K562 (cell line): ENCODE data around the gene ZNF594. TPM values are rescaled to one million over a fixed set of nuclear protein-coding genes. Genes with fewer than 3 reads are reported as not detected.

ENCODE experiments used
- ATAC-seq: fragments of 200-7000 bp; cut with Tn5 transposase; 3 replicates; pipeline ENCODE4 v1.9.1; 2020; ENCODE audit warnings: moderate library complexity
- BruUV-seq: library from RNA; stranded (reverse); fragments of 400-500 nt; replicated peaks from 2 replicates; lab custom pipeline; 2021; lab: Mats Ljungman, UMichigan
- CTCF ChIA-PET: fragments of 300-600 bp; formaldehyde crosslinking; extraction: SDS; loops from one replicate; lab custom pipeline; 2021; ENCODE audit warnings: low intra/inter-chr PET ratio; lab: Yijun Ruan, JAX
- POLR2A ChIA-PET: fragments of 300-600, 350-650 bp; sonication (Branson Sonifier 250); formaldehyde crosslinking; extraction: SDS; loops from one replicate; lab custom pipeline; 2021; ENCODE audit warnings: antibody characterized with exemption, inconsistent platforms; lab: Yijun Ruan, JAX
- DNase-seq, 4 experiments: peaks; one replicate each; pipeline versions ENCODE4 v3.0.0 to v3.0.0-alpha.2; 2011 to 2018; ENCODE audit warnings: low spot score in 3 of 4, mixed read lengths in 3 of 4; ENCODE audit errors: extremely low read depth in 1 of 4
- FAIRE-seq: peaks from 2 replicates; lab custom pipeline; 2011; peaks lifted over from hg19 to GRCh38; lab: Jason Lieb, UNC
- H2AFZ ChIP-seq: 2 replicates; pipeline ENCODE4 v1.6.0; 2011; ENCODE audit warnings: low read depth, low read length, control low read depth, inconsistent platforms
- H3K27ac ChIP-seq: fragments of 200-600 bp; 3 replicates; pipeline ENCODE4 v1.8.0; 2011; ENCODE audit warnings: low read depth, mild to moderate bottlenecking, control low read depth, inconsistent platforms, low read length, moderate library complexity, mixed read lengths; ENCODE audit errors: extremely low read depth
- H3K27me3 ChIP-seq, 2 experiments: fragments of 300-600 bp in 1 of 2; 2 replicates in 1 of 2; 3 replicates in 1 of 2; pipeline versions ENCODE4 v1.6.0 to v1.8.0; 2011; ENCODE audit warnings: inconsistent platforms in 2 of 2, low read length in 2 of 2, mild to moderate bottlenecking in 1 of 2, mixed read lengths in 1 of 2, moderate library complexity in 1 of 2; ENCODE audit not compliant: control insufficient read depth in 2 of 2, insufficient read depth in 2 of 2
- H3K36me3 ChIP-seq: fragments of 300-600 bp; 3 replicates; pipeline ENCODE4 v1.8.0; 2011; ENCODE audit warnings: mild to moderate bottlenecking, low read length, inconsistent platforms; ENCODE audit not compliant: control insufficient read depth, insufficient read depth
- H3K4me1 ChIP-seq, 2 experiments: fragments of 200-600 bp in 1 of 2; replicated peaks in 1 of 2; 2 replicates in 1 of 2; 3 replicates in 1 of 2; pipeline versions ENCODE4 v1.5.1 to v1.8.0; 2011; ENCODE audit warnings: inconsistent platforms in 2 of 2, low read length in 2 of 2, mild to moderate bottlenecking in 1 of 2, mixed read lengths in 1 of 2, moderate library complexity in 1 of 2; ENCODE audit not compliant: control insufficient read depth in 2 of 2, insufficient read depth in 2 of 2
- H3K4me2 ChIP-seq: 2 replicates; pipeline ENCODE4 v1.6.1; 2011; ENCODE audit warnings: low read length, control low read depth, inconsistent platforms, mixed read lengths; ENCODE audit not compliant: insufficient read depth
- H3K4me3 ChIP-seq: fragments of 200-600 bp; sonication (generic), shearing (Covaris generic); 2 replicates; pipeline ENCODE4 v1.5.1; 2016; ENCODE audit warnings: control low read depth, inconsistent platforms
- H3K79me2 ChIP-seq: fragments of 200-600 bp; 3 replicates; pipeline ENCODE4 v1.8.0; 2011; ENCODE audit warnings: low read length, inconsistent platforms; ENCODE audit not compliant: control insufficient read depth, insufficient read depth
- H3K9ac ChIP-seq, 2 experiments: 2 replicates each; pipeline versions ENCODE4 v1.6.0 to v1.6.1; 2011; ENCODE audit warnings: low read depth in 2 of 2, low read length in 2 of 2, control low read depth in 1 of 2, inconsistent platforms in 1 of 2, mild to moderate bottlenecking in 1 of 2, mixed read lengths in 1 of 2; ENCODE audit not compliant: insufficient read depth in 1 of 2
- H3K9me1 ChIP-seq: one replicate; pipeline ENCODE4 v1.6.0; 2011; ENCODE audit warnings: inconsistent platforms, mild to moderate bottlenecking, low read length, moderate library complexity; ENCODE audit not compliant: control insufficient read depth, insufficient read depth
- H3K9me3 ChIP-seq: replicated peaks from 2 replicates; pipeline ENCODE4 v1.5.1; 2011; ENCODE audit warnings: low read depth, low read length, inconsistent platforms; ENCODE audit not compliant: control insufficient read depth, insufficient read depth
- H4K20me1 ChIP-seq: replicated peaks from 2 replicates; pipeline ENCODE4 v1.6.1; 2011; ENCODE audit warnings: low read length, inconsistent platforms, mixed read lengths; ENCODE audit not compliant: control insufficient read depth, insufficient read depth
- CEBPG ChIP-seq, 3 experiments: fragments of 200-800 bp in 1 of 3; sonication (Bioruptor generic) in 1 of 3; sonication (generic) in 1 of 3; formaldehyde crosslinking in 1 of 3; IDR thresholded peaks in 2 of 3; conservative IDR thresholded peaks in 1 of 3; 2 replicates each; pipeline versions ENCODE4 v1.6.1 to v1.8.0; 2016 to 2022; ENCODE audit warnings: missing compliant biosample characterization in 2 of 3, missing genetic modification characterization in 2 of 3, mild to moderate bottlenecking in 1 of 3, missing genetic modification reagents in 1 of 3
- DNMT1 ChIP-seq: fragments of 450-650 bp; IDR thresholded peaks from 2 replicates; pipeline ENCODE4 v1.6.1; 2016; ENCODE audit warnings: antibody characterized with exemption, mild to moderate bottlenecking
- EZH2 ChIP-seq: IDR thresholded peaks from 2 replicates; pipeline ENCODE4 v1.6.1; 2012; ENCODE audit warnings: low read depth, mild to moderate bottlenecking, inconsistent platforms, low read length, borderline replicate concordance
- HCFC1 ChIP-seq: IDR thresholded peaks from 2 replicates; pipeline ENCODE4 v1.6.1; 2012; ENCODE audit warnings: low read depth, low read length, improper control_type of control experiment
- PTTG1 ChIP-seq: fragments of 450-650 bp; IDR thresholded peaks from 2 replicates; pipeline ENCODE4 v1.6.1; 2016; ENCODE audit warnings: low read depth, mild to moderate bottlenecking, missing genetic modification characterization, missing compliant biosample characterization
- RBM25 ChIP-seq: fragments of 200-400 bp; formaldehyde crosslinking; IDR thresholded peaks from 2 replicates; pipeline ENCODE4 v1.6.1; 2018; ENCODE audit warnings: low read length, low read depth, moderate library complexity; ENCODE audit not compliant: severe bottlenecking
- SAFB ChIP-seq: fragments of 200-400 bp; formaldehyde crosslinking; IDR thresholded peaks from 2 replicates; pipeline ENCODE4 v1.6.1; 2017; ENCODE audit warnings: low read depth, low read length, borderline replicate concordance
- SETDB1 ChIP-seq: IDR thresholded peaks from one replicate; pipeline ENCODE4 v1.6.1; 2012; ENCODE audit warnings: low read length, control low read depth, inconsistent platforms
- SMARCB1 ChIP-seq: IDR thresholded peaks from 2 replicates; pipeline ENCODE4 v1.6.1; 2011; ENCODE audit warnings: improper control_type of control experiment, low read depth; ENCODE audit not compliant: insufficient read length
- U2AF1 ChIP-seq: fragments of 200-400 bp; formaldehyde crosslinking; optimal IDR thresholded peaks from 2 replicates; pipeline ENCODE3; 2017; ENCODE audit warnings: mild to moderate bottlenecking, low read depth, low read length, moderate library complexity
- ZNF124 ChIP-seq: sonication (generic); formaldehyde crosslinking; IDR thresholded peaks from 2 replicates; pipeline ENCODE4 v1.8.1; 2022; ENCODE audit warnings: missing genetic modification reagents
- WGBS: fragments of 100-300 bp; shearing (Covaris generic); methylation state at CpG from one replicate; pipeline ENCODE4 v1.1.6; 2016; ENCODE audit warnings: low coverage, mixed read lengths; ENCODE audit not compliant: insufficient coverage; ENCODE audit errors: missing lambda C conversion rate; 5-methylcytosine and 5-hydroxymethylcytosine counted together
- in situ Hi-C: fragments of 300-500 bp; cut with MboI; formaldehyde crosslinking; loops from 4 replicates; pipeline ENCODE4 v1.15.0; 2018; ENCODE audit warnings: inconsistent platforms, mixed read lengths
- intact Hi-C: fragments of 100-400 bp; cut with micrococcal nuclease; formaldehyde crosslinking; loops from 2 replicates; pipeline ENCODE4 v1.14.2; 2022
- polyA plus RNA-seq, 8 experiments: library from polyadenylated mRNA; depleted of rRNA in 4 of 8; stranded (reverse) in 5 of 8; unstranded in 3 of 8; fragments of >200 nt; fragmentation: Nextera tagmentation in 2 of 8; fragmentation: Illumina TruSeq in 1 of 8; extraction: Ambion mirVana in 2 of 8; extraction: Trizol in 1 of 8; gene quantifications; 2 replicates each; pipeline versions ENCODE4 v1.2.1 to v1.2.3, GENCODE V29; 2011 to 2014; ENCODE audit warnings: inconsistent platforms in 1 of 8, missing spikeins in 1 of 8
- total RNA-seq, 7 experiments: library from RNA; depleted of rRNA in 6 of 7; stranded (reverse); fragments of >200 nt in 6 of 7; fragmentation: Illumina TruSeq in 2 of 7; extraction: Trizol in 2 of 7; gene quantifications; 2 replicates each; pipeline versions ENCODE4 v1.2.1 to v1.2.3, GENCODE V29; 2011 to 2021; ENCODE audit warnings: low replicate concordance in 1 of 7
- TF ChIP-seq, protein P1 (sequence below): fragments of 250-450 bp; sonication (Bioruptor Pico); IDR thresholded peaks from 2 replicates; pipeline ENCODE4 v1.8.0; 2022; ENCODE audit warnings: inconsistent platforms
- TF ChIP-seq, protein P2 (sequence below): sonication (generic); formaldehyde crosslinking; IDR thresholded peaks from 2 replicates; pipeline ENCODE4 v1.8.0; 2022; ENCODE audit warnings: mild to moderate bottlenecking, missing genetic modification reagents

The ZNF594 gene
- total and polyA plus RNA-seq, 9 of the 15 experiments (the other 6 are each of a cell fraction or from before 2014, with no cell fraction given) = 0.24 to 4.7 (median 2.6) TPM

DNA sequence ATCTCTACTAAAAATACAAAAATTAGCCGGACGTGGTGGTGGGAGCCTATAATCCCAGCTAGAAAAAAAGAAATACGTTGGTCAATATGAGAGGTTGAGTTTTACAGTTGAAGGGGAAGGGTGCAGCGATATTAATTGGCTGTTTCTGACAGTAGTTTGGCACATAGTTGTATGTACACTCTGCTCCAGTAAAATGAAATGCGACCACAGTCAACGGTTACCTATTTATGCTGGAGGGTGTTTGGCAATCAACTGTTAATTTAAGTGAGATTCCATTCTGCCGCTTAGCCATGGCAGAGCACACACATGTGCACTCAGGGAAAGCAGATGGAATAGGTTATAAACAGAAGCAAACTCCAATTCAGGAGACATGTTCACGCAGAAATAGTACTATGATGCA, 9.3 kb upstream of the ZNF594 start:
- Histone ChIP-seq H3K36me3 (no peaks in the 10 kb centered on the region), H2AFZ (no peak overlapping the region), H3K27ac (no peak overlapping the region), H3K4me3 (no peak overlapping the region), H4K20me1 (no peaks in the 10 kb centered on the region), H3K4me2 (no peak overlapping the region), H3K9me3 (no peaks in the 10 kb centered on the region), H3K27me3 (peaks cover 5 to 14% of the 10 kb centered on the region in 2 experiments; a peak in 3 of 5 replicates), H3K9ac (no peak overlapping the region), H3K9me1 (no peaks in the 10 kb centered on the region), H3K4me1 (no peaks in the 10 kb centered on the region), H3K79me2 (no peaks in the 10 kb centered on the region)
- BruUV-seq = no TSS peak
- no peak for DNase-seq
- no peak for FAIRE-seq
- intact Hi-C loops (no loop called here), in situ Hi-C loops (no loop called here)
- 6% methylated on average over 8 of the region's 8 CpGs for WGBS
- CTCF ChIA-PET = interaction anchor here (0.6 kb wide), 1 partner anchor 9 kb away, joined by 4 read pairs; the partner anchor contains the start of gene ZNF594
- POLR2A ChIA-PET = no interaction called here
- no peak for TF ChIP-seq SAFB
- TF ChIP-seq, protein P1, sequence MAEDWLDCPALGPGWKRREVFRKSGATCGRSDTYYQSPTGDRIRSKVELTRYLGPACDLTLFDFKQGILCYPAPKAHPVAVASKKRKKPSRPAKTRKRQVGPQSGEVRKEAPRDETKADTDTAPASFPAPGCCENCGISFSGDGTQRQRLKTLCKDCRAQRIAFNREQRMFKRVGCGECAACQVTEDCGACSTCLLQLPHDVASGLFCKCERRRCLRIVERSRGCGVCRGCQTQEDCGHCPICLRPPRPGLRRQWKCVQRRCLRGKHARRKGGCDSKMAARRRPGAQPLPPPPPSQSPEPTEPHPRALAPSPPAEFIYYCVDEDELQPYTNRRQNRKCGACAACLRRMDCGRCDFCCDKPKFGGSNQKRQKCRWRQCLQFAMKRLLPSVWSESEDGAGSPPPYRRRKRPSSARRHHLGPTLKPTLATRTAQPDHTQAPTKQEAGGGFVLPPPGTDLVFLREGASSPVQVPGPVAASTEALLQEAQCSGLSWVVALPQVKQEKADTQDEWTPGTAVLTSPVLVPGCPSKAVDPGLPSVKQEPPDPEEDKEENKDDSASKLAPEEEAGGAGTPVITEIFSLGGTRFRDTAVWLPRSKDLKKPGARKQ (CRISPR knock-in tag) = no peak
- TF ChIP-seq EZH2 = no peak
- TF ChIP-seq RBM25 = no peak
- no peak for TF ChIP-seq U2AF1
- TF ChIP-seq, protein P2, sequence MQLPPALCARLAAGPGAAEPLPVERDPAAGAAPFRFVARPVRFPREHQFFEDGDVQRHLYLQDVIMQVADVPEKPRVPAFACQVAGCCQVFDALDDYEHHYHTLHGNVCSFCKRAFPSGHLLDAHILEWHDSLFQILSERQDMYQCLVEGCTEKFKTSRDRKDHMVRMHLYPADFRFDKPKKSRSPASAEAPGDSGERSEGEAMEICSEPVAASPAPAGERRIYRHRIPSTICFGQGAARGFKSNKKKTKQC (CRISPR knock-in tag) = no peak
- TF ChIP-seq HCFC1 = no peak
- TF ChIP-seq ZNF124 = no peak
- no peak for TF ChIP-seq SETDB1
- TF ChIP-seq CEBPG (CRISPR knock-in tag; IDR thresholded peaks at IDR 0.05) = no peak
- TF ChIP-seq CEBPG (tag; conservative IDR thresholded peaks at IDR 0.05 in 1 of 2, IDR thresholded peaks at IDR 0.05 in 1 of 2) = no peak
- no peak for TF ChIP-seq SMARCB1
- no peak for TF ChIP-seq PTTG1 (tag)
- TF ChIP-seq DNMT1 = no peak
- no peak for ATAC-seq
